Head of caudate nucleus (tissue), 42 donors: ENCODE results near the gene MKI67.
A peak's percentile ranks its signal among the peaks of the same experiment; 100 is the strongest.

Experiments
- DNase-seq, 42 donors: peaks; one replicate each; pipeline versions ENCODE4 v3.0.0 to v3.0.0-alpha.2; 2020 to 2021; ENCODE audit warnings: mixed read lengths in 7 of 42
- intact Hi-C: fragments of 100-400 bp; cut with DNase I; formaldehyde crosslinking; loops from one replicate; pipeline ENCODE4 v1.15.0; 2022

The MKI67 gene

GRCh38 chr10:128050121-128050516 lies 76.1 kb downstream of the MKI67 start:
- no peak for DNase-seq
- intact Hi-C loops = no loop called here

GRCh38 chr10:128049226-128050120 lies 76.8 kb downstream of the MKI67 start:
- DNase-seq = no peak
- intact Hi-C loops = no loop called here

GRCh38 chr10:128048819-128049210 lies 77.4 kb downstream of the MKI67 start:
- DNase-seq = no peak
- intact Hi-C loops = no loop called here

GRCh38 chr10:128047991-128048818 lies 78.0 kb downstream of the MKI67 start:
- DNase-seq = peak in 1 of 42 donors; percentile 31
- intact Hi-C loops = no loop called here

GRCh38 chr10:128047351-128047750 lies 78.9 kb downstream of the MKI67 start:
- DNase-seq = peak in 41 of 42 donors; percentile 20 to 76 (median 50)
- intact Hi-C loops = no loop called here

- no peak for DNase-seq
- intact Hi-C loops = no loop called here
These were observed 79.3 kb downstream of the MKI67 start for GRCh38 chr10:128046953-128047290.
